PC-3 (cell line): Measurements from ENCODE around the gene KDM4B.

ENCODE experiments used
- CTCF ChIP-seq: fragments of 300-600 bp; sonication (generic); conservative IDR thresholded peaks from 2 replicates; pipeline ENCODE4 v1.5.1; 2017; ENCODE audit warnings: antibody characterized with exemption, low read depth, mild to moderate bottlenecking, low read length
- EZH2 ChIP-seq: fragments of 300-600 bp; sonication (generic); IDR thresholded peaks from one replicate; pipeline ENCODE4 v1.6.1; 2017; ENCODE audit warnings: antibody characterized with exemption, mild to moderate bottlenecking, low read length; ENCODE audit not compliant: unreplicated experiment
- EZH2phosphoT487 ChIP-seq: fragments of 300-600 bp; sonication (generic); IDR thresholded peaks from 2 replicates; pipeline ENCODE4 v1.6.1; 2018; ENCODE audit warnings: mild to moderate bottlenecking, antibody characterized with exemption, low read length, borderline replicate concordance

GRCh38 chr19:5059213-5059574, 90.3 kb downstream of the KDM4B start:
- TF ChIP-seq CTCF (no peak), EZH2phosphoT487 (no peak), EZH2 (no peak)
